ENCODE measurements around the gene ADGRL3.

ADGRL3 gene

DNA sequence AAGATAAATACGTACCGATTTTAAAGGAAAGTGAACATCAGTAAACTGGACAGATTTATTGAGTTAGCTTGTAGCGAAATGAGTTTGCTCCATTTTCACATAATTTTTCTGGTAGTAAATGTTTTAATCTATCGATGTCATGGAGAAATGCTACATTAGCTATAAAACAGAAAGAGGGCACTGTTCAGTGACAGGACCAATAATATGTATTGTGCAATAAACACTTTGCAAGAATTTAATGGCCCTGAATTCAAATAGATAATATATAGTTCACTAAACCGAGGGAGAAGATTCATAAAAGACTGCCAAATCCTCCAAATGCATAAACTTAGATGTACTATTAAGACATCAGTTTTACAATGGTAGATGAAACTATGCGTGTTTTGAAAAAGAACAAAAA, 516.3 kb downstream of the ADGRL3 start:
- no peak overlapping the region for H3K4me2 ChIP-seq (ENCODE audit: low read length)
- H3K79me2 ChIP-seq (ENCODE audit: low read length): no peaks in the 10 kb centered on the region
- no peaks in the 10 kb centered on the region for H3K4me1 ChIP-seq (ENCODE audit: low read length)
- H3K4me3 ChIP-seq (ENCODE audit: low read length): no peak overlapping the region
- TF ChIP-seq EZH2phosphoT487 (IDR thresholded peaks at IDR 0.05; ENCODE audit: low read depth): no peak
- TF ChIP-seq, protein P1, sequence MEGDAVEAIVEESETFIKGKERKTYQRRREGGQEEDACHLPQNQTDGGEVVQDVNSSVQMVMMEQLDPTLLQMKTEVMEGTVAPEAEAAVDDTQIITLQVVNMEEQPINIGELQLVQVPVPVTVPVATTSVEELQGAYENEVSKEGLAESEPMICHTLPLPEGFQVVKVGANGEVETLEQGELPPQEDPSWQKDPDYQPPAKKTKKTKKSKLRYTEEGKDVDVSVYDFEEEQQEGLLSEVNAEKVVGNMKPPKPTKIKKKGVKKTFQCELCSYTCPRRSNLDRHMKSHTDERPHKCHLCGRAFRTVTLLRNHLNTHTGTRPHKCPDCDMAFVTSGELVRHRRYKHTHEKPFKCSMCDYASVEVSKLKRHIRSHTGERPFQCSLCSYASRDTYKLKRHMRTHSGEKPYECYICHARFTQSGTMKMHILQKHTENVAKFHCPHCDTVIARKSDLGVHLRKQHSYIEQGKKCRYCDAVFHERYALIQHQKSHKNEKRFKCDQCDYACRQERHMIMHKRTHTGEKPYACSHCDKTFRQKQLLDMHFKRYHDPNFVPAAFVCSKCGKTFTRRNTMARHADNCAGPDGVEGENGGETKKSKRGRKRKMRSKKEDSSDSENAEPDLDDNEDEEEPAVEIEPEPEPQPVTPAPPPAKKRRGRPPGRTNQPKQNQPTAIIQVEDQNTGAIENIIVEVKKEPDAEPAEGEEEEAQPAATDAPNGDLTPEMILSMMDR (IDR thresholded peaks at IDR 0.05; ENCODE audit: low read depth, low read length): no peak
- no peaks in the 10 kb centered on the region for H3K36me3 ChIP-seq (replicated peaks; ENCODE audit: low read depth, low read length)
- no peak overlapping the region for H2AFZ ChIP-seq (ENCODE audit: low read depth, low read length)
- no peak overlapping the region for H3K9ac ChIP-seq (ENCODE audit: low read length)
- H3K27ac ChIP-seq (ENCODE audit: low read length): no peak overlapping the region
- no peaks in the 10 kb centered on the region for H4K20me1 ChIP-seq (ENCODE audit: insufficient read depth, low read length)
- no peaks in the 10 kb centered on the region for H3K9me3 ChIP-seq (ENCODE audit: insufficient read depth, low read length)
- no peaks in the 10 kb centered on the region for H3K27me3 ChIP-seq (ENCODE audit: low read depth, low read length)

GRCh38 chr4:61723492-61723891, 523.4 kb downstream of the ADGRL3 start:
- TF ChIP-seq, protein P1 (IDR thresholded peaks at IDR 0.05; ENCODE audit: low read depth, low read length): no peak
- TF ChIP-seq EZH2phosphoT487 (IDR thresholded peaks at IDR 0.05; ENCODE audit: low read depth): no peak
- no peaks in the 10 kb centered on the region for H4K20me1 ChIP-seq (ENCODE audit: insufficient read depth, low read length)
- H2AFZ ChIP-seq (ENCODE audit: low read depth, low read length): no peak overlapping the region

GRCh38 chr4:61727286-61727685, 527.2 kb downstream of the ADGRL3 start:
- H3K4me3 ChIP-seq (ENCODE audit: low read length): no peak overlapping the region
- H3K27me3 ChIP-seq (ENCODE audit: low read depth, low read length): no peaks in the 10 kb centered on the region
- H3K9me3 ChIP-seq (ENCODE audit: insufficient read depth, low read length): no peaks in the 10 kb centered on the region
- H3K27ac ChIP-seq (ENCODE audit: low read length): no peak overlapping the region
- H3K36me3 ChIP-seq (replicated peaks; ENCODE audit: low read depth, low read length): no peaks in the 10 kb centered on the region
- no peaks in the 10 kb centered on the region for H4K20me1 ChIP-seq (ENCODE audit: insufficient read depth, low read length)
- TF ChIP-seq, protein P1 (IDR thresholded peaks at IDR 0.05; ENCODE audit: low read depth, low read length): no peak
- TF ChIP-seq EZH2phosphoT487 (IDR thresholded peaks at IDR 0.05; ENCODE audit: low read depth): no peak
- H3K9ac ChIP-seq (ENCODE audit: low read length): no peak overlapping the region
- H3K79me2 ChIP-seq (ENCODE audit: low read length): no peaks in the 10 kb centered on the region
- no peaks in the 10 kb centered on the region for H3K4me1 ChIP-seq (ENCODE audit: low read length)
- H2AFZ ChIP-seq (ENCODE audit: low read depth, low read length): no peak overlapping the region
- H3K4me2 ChIP-seq (ENCODE audit: low read length): no peak overlapping the region

More at GRCh38 chr4:61723492-61723891, 523.4 kb downstream of the ADGRL3 start:
- Histone ChIP-seq H3K79me2 (ENCODE audit: low read length) (no peaks in the 10 kb centered on the region), H3K9me3 (ENCODE audit: insufficient read depth, low read length) (no peaks in the 10 kb centered on the region), H3K4me2 (ENCODE audit: low read length) (no peak overlapping the region), H3K4me3 (ENCODE audit: low read length) (no peak overlapping the region), H3K36me3 (replicated peaks; ENCODE audit: low read depth, low read length) (no peaks in the 10 kb centered on the region), H3K4me1 (ENCODE audit: low read length) (no peaks in the 10 kb centered on the region), H3K9ac (ENCODE audit: low read length) (no peak overlapping the region), H3K27ac (ENCODE audit: low read length) (no peak overlapping the region), H3K27me3 (ENCODE audit: low read depth, low read length) (no peaks in the 10 kb centered on the region)

GRCh38 chr4:61734409-61734808, 534.3 kb downstream of the ADGRL3 start:
- Histone ChIP-seq H3K4me2 (ENCODE audit: low read length) (no peak overlapping the region), H3K4me3 (ENCODE audit: low read length) (no peak overlapping the region), H3K27ac (ENCODE audit: low read length) (no peak overlapping the region), H3K27me3 (ENCODE audit: low read depth, low read length) (no peaks in the 10 kb centered on the region), H3K79me2 (ENCODE audit: low read length) (no peaks in the 10 kb centered on the region), H2AFZ (ENCODE audit: low read depth, low read length) (no peak overlapping the region), H3K4me1 (ENCODE audit: low read length) (no peaks in the 10 kb centered on the region), H3K9me3 (ENCODE audit: insufficient read depth, low read length) (no peaks in the 10 kb centered on the region), H4K20me1 (ENCODE audit: insufficient read depth, low read length) (no peaks in the 10 kb centered on the region), H3K9ac (ENCODE audit: low read length) (no peak overlapping the region), H3K36me3 (replicated peaks; ENCODE audit: low read depth, low read length) (no peaks in the 10 kb centered on the region)
- TF ChIP-seq, protein P1 (IDR thresholded peaks at IDR 0.05; ENCODE audit: low read depth, low read length): no peak
- no peak for TF ChIP-seq EZH2phosphoT487 (IDR thresholded peaks at IDR 0.05; ENCODE audit: low read depth)

Measured in OCI-LY3 (cell line).